Nephron progenitor cell (in vitro differentiated cells): ENCODE measurements around the gene FGD6.

Experiments
- DNase-seq: peaks from one replicate; pipeline ENCODE4 v3.0.0; 2021
- H3K27ac Mint-ChIP-seq: 2 replicates; pipeline ENCODE4 v1.8.0; 2021; ENCODE audit warnings: mild to moderate bottlenecking, moderate library complexity, mixed read lengths
- H3K27me3 Mint-ChIP-seq: 2 replicates; pipeline ENCODE4 v1.8.0; 2021; ENCODE audit warnings: mild to moderate bottlenecking, low read depth, mixed read lengths; ENCODE audit not compliant: poor library complexity
- H3K36me3 Mint-ChIP-seq: 2 replicates; pipeline ENCODE4 v1.8.0; 2021; ENCODE audit warnings: low read depth, mixed read lengths
- H3K4me1 Mint-ChIP-seq: 2 replicates; pipeline ENCODE4 v1.8.0; 2021; ENCODE audit warnings: mixed read lengths
- H3K4me3 Mint-ChIP-seq: 2 replicates; pipeline ENCODE4 v1.8.0; 2021; ENCODE audit warnings: mild to moderate bottlenecking, moderate library complexity, mixed read lengths
- H3K9me3 Mint-ChIP-seq: 2 replicates; pipeline ENCODE4 v1.8.0; 2021; ENCODE audit warnings: mild to moderate bottlenecking, moderate library complexity, mixed read lengths
- CTCF ChIP-seq: fragments of 200-600 bp; sonication (generic); IDR thresholded peaks from 2 replicates; pipeline ENCODE4 v1.5.0; 2021; ENCODE audit warnings: antibody characterized with exemption

The FGD6 gene

GRCh38 chr12:95193139-95193538 is 24.1 kb downstream of the FGD6 start:
- H3K9me3 Mint-ChIP-seq, result no peaks in the 10 kb centered on the region
- H3K4me3 Mint-ChIP-seq, result no peak overlapping the region
- TF ChIP-seq CTCF, result no peak
- H3K36me3 Mint-ChIP-seq, result peaks cover 7% of the 10 kb centered on the region
- H3K27ac Mint-ChIP-seq, result no peak overlapping the region
- DNase-seq, result no peak
- no peaks in the 10 kb centered on the region for H3K27me3 Mint-ChIP-seq
- peaks cover 4% of the 10 kb centered on the region for H3K4me1 Mint-ChIP-seq

GRCh38 chr12:95192271-95192670 is 25.0 kb downstream of the FGD6 start:
- H3K4me1 Mint-ChIP-seq, result peaks cover 10% of the 10 kb centered on the region
- no peak overlapping the region for H3K4me3 Mint-ChIP-seq
- no peaks in the 10 kb centered on the region for H3K27me3 Mint-ChIP-seq
- H3K36me3 Mint-ChIP-seq, result no peaks in the 10 kb centered on the region
- H3K9me3 Mint-ChIP-seq, result no peaks in the 10 kb centered on the region
- no peak overlapping the region for H3K27ac Mint-ChIP-seq
- no peak for TF ChIP-seq CTCF
- no peak for DNase-seq

GRCh38 chr12:95191060-95191696 is 26.1 kb downstream of the FGD6 start:
- Mint-ChIP-seq H3K36me3 (peaks cover 4% of the 10 kb centered on the region), H3K9me3 (no peaks in the 10 kb centered on the region), H3K27ac (no peak overlapping the region), H3K4me3 (no peak overlapping the region), H3K27me3 (no peaks in the 10 kb centered on the region), H3K4me1 (peaks cover 10% of the 10 kb centered on the region)
- no peak for DNase-seq
- TF ChIP-seq CTCF, result no peak

GRCh38 chr12:95187865-95188415 is 29.3 kb downstream of the FGD6 start:
- peaks cover 21% of the 10 kb centered on the region for H3K36me3 Mint-ChIP-seq

GRCh38 chr12:95185854-95186253 is 31.4 kb downstream of the FGD6 start:
- TF ChIP-seq CTCF, result no peak
- H3K27ac Mint-ChIP-seq, result no peak overlapping the region
- peaks cover 21% of the 10 kb centered on the region for H3K36me3 Mint-ChIP-seq
- H3K4me1 Mint-ChIP-seq, result peaks cover 13% of the 10 kb centered on the region
- no peak overlapping the region for H3K4me3 Mint-ChIP-seq
- no peaks in the 10 kb centered on the region for H3K9me3 Mint-ChIP-seq
- no peaks in the 10 kb centered on the region for H3K27me3 Mint-ChIP-seq
- no peak for DNase-seq

More at GRCh38 chr12:95187865-95188415, 29.3 kb downstream of the FGD6 start:
- Mint-ChIP-seq H3K27me3 (no peaks in the 10 kb centered on the region), H3K27ac (peak overlapping the region; percentile 50), H3K9me3 (no peaks in the 10 kb centered on the region), H3K4me3 (no peak overlapping the region), H3K4me1 (peaks cover 10% of the 10 kb centered on the region)
- no peak for TF ChIP-seq CTCF
- DNase-seq, result no peak

GRCh38 chr12:95185072-95185471 is 32.2 kb downstream of the FGD6 start:
- DNase-seq, result no peak
- Mint-ChIP-seq H3K27ac (no peak overlapping the region), H3K27me3 (no peaks in the 10 kb centered on the region), H3K36me3 (peaks cover 21% of the 10 kb centered on the region), H3K4me1 (peaks cover 15% of the 10 kb centered on the region), H3K9me3 (no peaks in the 10 kb centered on the region), H3K4me3 (no peak overlapping the region)
- TF ChIP-seq CTCF, result no peak
